ENCODE results near the gene ELP4. TPM values are rescaled to one million over a fixed set of nuclear protein-coding genes. Genes with fewer than 3 reads are reported as not detected.
A peak's percentile ranks its signal among the peaks of the same experiment; 100 is the strongest.

The ELP4 gene
- total RNA-seq, 1 donor from 2014 or later, result 19.5 TPM

GRCh38 chr11:31812383-31813381, 303.1 kb downstream of the ELP4 start:
- no peak overlapping the region for H3K27ac Mint-ChIP-seq
- DNase-seq (ENCODE audit: low spot score in 2 of 2, unreplicated experiment in 2 of 2), result no peak

GRCh38 chr11:31813391-31814175, 304.0 kb downstream of the ELP4 start:
- no peak overlapping the region for H3K4me3 Mint-ChIP-seq
- TF ChIP-seq CTCF (IDR thresholded peaks at IDR 0.05; ENCODE audit: unreplicated experiment), result no peak
- peaks cover 95% of the 10 kb centered on the region for H3K27me3 Mint-ChIP-seq (ENCODE audit: low read depth)
- no peak overlapping the region for H3K27ac Mint-ChIP-seq
- no peaks in the 10 kb centered on the region for H3K36me3 Mint-ChIP-seq
- no peak for DNase-seq (ENCODE audit: low spot score in 2 of 2, unreplicated experiment in 2 of 2)
- H3K9me3 Mint-ChIP-seq, result no peaks in the 10 kb centered on the region
- H3K4me1 Mint-ChIP-seq, result peaks cover 34% of the 10 kb centered on the region

More at GRCh38 chr11:31812383-31813381, 303.1 kb downstream of the ELP4 start:
- TF ChIP-seq CTCF (IDR thresholded peaks at IDR 0.05; ENCODE audit: unreplicated experiment), result no peak
- Mint-ChIP-seq H3K27me3 (ENCODE audit: low read depth) (peaks cover 95% of the 10 kb centered on the region), H3K4me1 (peaks cover 34% of the 10 kb centered on the region), H3K4me3 (peak overlapping the region; percentile 28), H3K9me3 (no peaks in the 10 kb centered on the region), H3K36me3 (no peaks in the 10 kb centered on the region)

- no peak for TF ChIP-seq CTCF (IDR thresholded peaks at IDR 0.05; ENCODE audit: unreplicated experiment)
- no peaks in the 10 kb centered on the region for H3K9me3 Mint-ChIP-seq
- DNase-seq (ENCODE audit: low spot score in 2 of 2, unreplicated experiment in 2 of 2), result no peak
- peaks cover 34% of the 10 kb centered on the region for H3K4me1 Mint-ChIP-seq
- H3K36me3 Mint-ChIP-seq, result no peaks in the 10 kb centered on the region
- H3K4me3 Mint-ChIP-seq, result no peak overlapping the region
- peaks cover 95% of the 10 kb centered on the region for H3K27me3 Mint-ChIP-seq (ENCODE audit: low read depth)
- no peak overlapping the region for H3K27ac Mint-ChIP-seq
Observed at GRCh38 chr11:31814176-31814868, 304.8 kb downstream of the ELP4 start.

GRCh38 chr11:31815711-31816467, 306.3 kb downstream of the ELP4 start:
- no peak for TF ChIP-seq CTCF (IDR thresholded peaks at IDR 0.05; ENCODE audit: unreplicated experiment)
- Mint-ChIP-seq H3K27ac (no peak overlapping the region), H3K9me3 (no peaks in the 10 kb centered on the region), H3K4me1 (peaks cover 26% of the 10 kb centered on the region), H3K36me3 (no peaks in the 10 kb centered on the region), H3K4me3 (peak overlapping the region; percentile 21), H3K27me3 (ENCODE audit: low read depth) (peaks cover 97% of the 10 kb centered on the region)
- DNase-seq (ENCODE audit: low spot score in 2 of 2, unreplicated experiment in 2 of 2), result no peak
